GM21526 (cell line): Measurements from ENCODE around the gene NTRK3.

Source experiments
- ATAC-seq: cut with Tn5 transposase; IDR thresholded peaks from one replicate; pipeline ENCODE4 v1.9.1; 2021; ENCODE audit warnings: moderate library complexity; ENCODE audit not compliant: unreplicated experiment, low FRiP score

The NTRK3 gene

GRCh38 chr15:88012688-88013087 lies 243.9 kb downstream of the NTRK3 start:
- no peak for ATAC-seq

- no peak for ATAC-seq
These were observed 244.3 kb downstream of the NTRK3 start for GRCh38 chr15:88012233-88012632.

GRCh38 chr15:88011533-88011932 lies 245.0 kb downstream of the NTRK3 start:
- ATAC-seq = no peak

- no peak for ATAC-seq
These were observed 250.4 kb downstream of the NTRK3 start for GRCh38 chr15:88006146-88006545.

- no peak for ATAC-seq
These were observed 252.1 kb downstream of the NTRK3 start for GRCh38 chr15:88004399-88004798.

GRCh38 chr15:88003541-88004327 lies 252.8 kb downstream of the NTRK3 start:
- ATAC-seq = no peak

GRCh38 chr15:88002706-88003105 lies 253.8 kb downstream of the NTRK3 start:
- ATAC-seq = no peak

- ATAC-seq = no peak
These were observed 257.9 kb downstream of the NTRK3 start for GRCh38 chr15:87998630-87999029.

- no peak for ATAC-seq
These were observed 269.8 kb downstream of the NTRK3 start for GRCh38 chr15:87986776-87987175.

GRCh38 chr15:87985451-87985850 lies 271.1 kb downstream of the NTRK3 start:
- ATAC-seq = no peak

GRCh38 chr15:87981969-87982368 lies 274.6 kb downstream of the NTRK3 start:
- ATAC-seq = no peak

- ATAC-seq = no peak
These were observed 278.6 kb downstream of the NTRK3 start for GRCh38 chr15:87977907-87978306.

- no peak for ATAC-seq
These were observed 280.0 kb downstream of the NTRK3 start for GRCh38 chr15:87976552-87976951.

GRCh38 chr15:87973501-87974215 lies 282.9 kb downstream of the NTRK3 start:
- no peak for ATAC-seq

- ATAC-seq = no peak
These were observed 285.5 kb downstream of the NTRK3 start for GRCh38 chr15:87971076-87971475.

GRCh38 chr15:87967951-87968350 lies 288.6 kb downstream of the NTRK3 start:
- no peak for ATAC-seq

- no peak for ATAC-seq
These were observed 291.2 kb downstream of the NTRK3 start for GRCh38 chr15:87965304-87965703.

GRCh38 chr15:87962428-87962827 lies 294.1 kb downstream of the NTRK3 start:
- ATAC-seq = no peak

GRCh38 chr15:87961851-87962420 lies 294.6 kb downstream of the NTRK3 start:
- no peak for ATAC-seq

- no peak for ATAC-seq
These were observed 296.9 kb downstream of the NTRK3 start for GRCh38 chr15:87959662-87960061.

GRCh38 chr15:87959080-87959479 lies 297.5 kb downstream of the NTRK3 start:
- no peak for ATAC-seq
